Coronary artery (tissue), 2 donors: ENCODE results near the gene ALX4.

ENCODE experiments used
- DNase-seq: peaks from one replicate; pipeline ENCODE4 v3.0.0-alpha.2; 2017; ENCODE audit warnings: low spot score
- H3K27ac ChIP-seq, 2 donors: fragments of 200-600 bp; sonication (generic); one replicate each; pipeline ENCODE4 v1.5.1; 2016 to 2019
- H3K4me3 ChIP-seq: fragments of 200-600 bp; sonication (generic); 2 replicates; pipeline ENCODE4 v1.5.1; 2016; ENCODE audit warnings: mild to moderate bottlenecking, moderate library complexity
- TF ChIP-seq, protein P1 (sequence below): fragments of 200-600 bp; sonication (generic); IDR thresholded peaks from one replicate; pipeline ENCODE4 v1.5.1; 2019; ENCODE audit warnings: antibody characterized with exemption

The ALX4 gene

DNA sequence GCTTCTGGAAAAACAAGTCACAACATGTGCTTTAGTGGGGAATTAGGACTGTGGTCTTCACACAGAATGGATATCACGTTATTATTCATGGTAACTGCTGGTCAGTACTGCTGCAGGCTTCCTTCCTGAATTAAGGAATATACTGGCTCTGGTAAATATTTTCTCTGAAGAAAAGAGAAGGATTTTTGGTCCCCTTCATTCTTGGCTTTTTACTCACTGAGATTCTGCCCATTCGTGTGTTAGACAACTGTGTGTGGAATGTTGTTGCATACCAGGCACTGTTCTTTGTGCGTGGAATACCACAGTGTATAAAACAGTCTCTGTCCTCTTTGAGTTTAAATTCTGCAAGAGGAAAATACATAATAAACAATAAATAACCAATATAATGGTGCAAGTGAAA lies 80.3 kb downstream of the ALX4 start:
- Histone ChIP-seq H3K4me3 (no peak overlapping the region), H3K27ac (no peak overlapping the region)
- TF ChIP-seq, protein P1, sequence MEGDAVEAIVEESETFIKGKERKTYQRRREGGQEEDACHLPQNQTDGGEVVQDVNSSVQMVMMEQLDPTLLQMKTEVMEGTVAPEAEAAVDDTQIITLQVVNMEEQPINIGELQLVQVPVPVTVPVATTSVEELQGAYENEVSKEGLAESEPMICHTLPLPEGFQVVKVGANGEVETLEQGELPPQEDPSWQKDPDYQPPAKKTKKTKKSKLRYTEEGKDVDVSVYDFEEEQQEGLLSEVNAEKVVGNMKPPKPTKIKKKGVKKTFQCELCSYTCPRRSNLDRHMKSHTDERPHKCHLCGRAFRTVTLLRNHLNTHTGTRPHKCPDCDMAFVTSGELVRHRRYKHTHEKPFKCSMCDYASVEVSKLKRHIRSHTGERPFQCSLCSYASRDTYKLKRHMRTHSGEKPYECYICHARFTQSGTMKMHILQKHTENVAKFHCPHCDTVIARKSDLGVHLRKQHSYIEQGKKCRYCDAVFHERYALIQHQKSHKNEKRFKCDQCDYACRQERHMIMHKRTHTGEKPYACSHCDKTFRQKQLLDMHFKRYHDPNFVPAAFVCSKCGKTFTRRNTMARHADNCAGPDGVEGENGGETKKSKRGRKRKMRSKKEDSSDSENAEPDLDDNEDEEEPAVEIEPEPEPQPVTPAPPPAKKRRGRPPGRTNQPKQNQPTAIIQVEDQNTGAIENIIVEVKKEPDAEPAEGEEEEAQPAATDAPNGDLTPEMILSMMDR: no peak
- no peak for DNase-seq

DNA sequence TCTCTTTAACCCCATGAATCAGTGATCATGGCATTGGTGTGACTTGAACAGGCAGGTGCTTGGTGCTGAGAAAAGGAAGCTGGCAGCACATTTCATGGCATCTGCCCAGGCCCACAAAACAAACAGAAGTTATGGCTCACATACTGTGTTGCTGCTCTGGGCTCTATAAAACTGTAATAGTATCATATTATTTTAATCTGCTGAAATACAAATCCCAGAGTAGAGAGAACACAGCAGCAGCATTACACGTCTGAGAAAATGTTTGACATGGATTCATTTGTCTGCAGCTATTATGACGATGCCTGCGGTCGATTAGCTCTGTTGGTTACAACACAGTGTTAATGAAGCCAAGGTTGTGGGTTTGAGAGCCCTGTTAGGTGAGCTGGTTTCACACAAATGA lies 80.8 kb downstream of the ALX4 start:
- TF ChIP-seq, protein P1: no peak
- DNase-seq: no peak
- Histone ChIP-seq H3K27ac (no peak overlapping the region), H3K4me3 (no peak overlapping the region)

DNA sequence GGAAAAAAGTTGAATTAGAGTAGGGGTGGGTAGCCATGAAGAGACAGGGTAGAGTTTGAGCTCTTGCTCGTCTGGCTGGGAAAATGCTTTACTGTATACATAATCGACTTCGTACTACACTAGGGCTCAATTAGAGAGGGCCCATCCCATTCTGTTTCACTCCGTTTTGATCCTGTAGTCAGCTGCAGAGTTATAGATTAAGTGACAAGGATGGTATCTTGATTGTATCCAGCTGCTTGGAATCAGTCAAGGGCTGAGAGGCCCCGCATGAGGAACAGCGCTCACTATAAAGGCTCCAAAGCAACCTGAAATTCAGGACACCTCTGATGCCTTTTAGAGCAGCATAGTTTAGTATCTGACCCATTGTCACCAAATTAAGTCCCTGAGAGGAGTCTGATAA lies 81.6 kb downstream of the ALX4 start:
- TF ChIP-seq, protein P1: no peak
- H3K27ac ChIP-seq: no peak overlapping the region
- no peak overlapping the region for H3K4me3 ChIP-seq
- DNase-seq: no peak

DNA sequence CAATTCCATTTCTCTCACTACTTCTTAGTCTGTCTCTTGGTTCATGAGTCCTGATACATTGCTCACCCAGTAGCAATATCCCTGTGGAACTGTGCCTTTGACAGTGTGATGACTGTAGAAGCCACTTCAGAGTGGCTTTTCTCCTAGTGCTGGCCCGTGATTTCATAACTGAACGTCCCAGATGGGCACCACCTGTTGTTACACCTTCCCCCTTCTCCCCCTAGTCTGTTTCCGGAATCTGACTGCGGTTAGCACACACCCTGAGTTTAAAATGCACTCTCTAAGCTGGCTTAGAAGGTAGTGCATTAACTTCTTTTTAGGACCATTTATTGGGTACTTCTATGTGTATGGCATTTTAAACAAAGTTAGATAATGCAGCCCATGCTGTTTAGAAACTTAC lies 83.0 kb downstream of the ALX4 start:
- Histone ChIP-seq H3K27ac (no peak overlapping the region), H3K4me3 (no peak overlapping the region)
- no peak for DNase-seq
- TF ChIP-seq, protein P1: no peak

DNA sequence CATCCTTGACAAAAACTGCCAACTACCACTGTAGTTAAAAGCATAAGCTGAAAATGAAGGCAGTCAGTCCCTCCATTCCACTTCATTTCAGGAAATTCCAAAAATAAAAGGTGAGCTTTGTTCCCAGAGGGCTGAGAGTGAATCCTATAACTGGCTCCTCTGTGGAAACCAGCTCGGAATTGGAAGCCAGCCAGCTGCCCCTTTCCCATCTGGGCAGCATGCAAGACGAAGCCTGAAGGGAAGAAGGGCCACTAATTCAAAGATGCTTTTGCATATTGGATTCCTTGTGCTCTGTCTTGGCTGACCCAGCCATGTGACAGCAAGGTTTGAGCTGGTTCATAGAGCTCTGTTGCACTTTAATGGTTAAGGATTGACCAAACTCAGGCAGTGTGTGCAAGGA lies 83.4 kb downstream of the ALX4 start:
- H3K4me3 ChIP-seq: no peak overlapping the region
- TF ChIP-seq, protein P1: no peak
- no peak for DNase-seq
- H3K27ac ChIP-seq: no peak overlapping the region

DNA sequence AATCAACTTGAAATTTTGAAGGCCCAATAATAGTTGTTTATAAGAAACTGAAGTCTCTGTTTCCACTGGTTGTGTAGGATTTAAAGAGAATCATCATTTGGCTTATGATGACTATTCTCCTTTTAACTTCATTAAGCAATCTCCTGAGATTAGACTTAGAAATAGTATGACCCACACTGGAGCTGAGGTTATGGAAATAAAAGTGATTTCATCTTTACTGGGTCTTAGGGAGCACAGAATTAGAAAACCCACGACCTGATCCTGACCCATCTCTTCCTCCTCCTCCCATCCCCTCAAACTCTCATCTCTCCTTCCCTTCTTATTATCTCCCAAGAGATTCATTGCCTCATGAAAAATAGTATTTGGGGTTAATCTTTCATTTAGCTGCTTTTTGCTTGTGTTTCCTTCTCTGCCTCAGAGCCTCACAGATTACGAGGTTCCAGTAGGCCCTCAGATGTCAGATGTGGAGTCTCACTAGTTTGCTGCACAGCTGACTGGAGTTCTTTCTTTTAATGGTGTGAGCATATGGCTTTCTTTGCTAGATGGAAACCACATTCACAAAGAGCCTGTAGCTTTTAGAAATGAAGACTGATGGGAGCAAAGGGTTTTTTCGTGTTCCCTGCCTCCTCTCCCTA lies 85.0 kb downstream of the ALX4 start:
- TF ChIP-seq, protein P1: no peak
- DNase-seq: no peak
- no peak overlapping the region for H3K27ac ChIP-seq
- H3K4me3 ChIP-seq: no peak overlapping the region

DNA sequence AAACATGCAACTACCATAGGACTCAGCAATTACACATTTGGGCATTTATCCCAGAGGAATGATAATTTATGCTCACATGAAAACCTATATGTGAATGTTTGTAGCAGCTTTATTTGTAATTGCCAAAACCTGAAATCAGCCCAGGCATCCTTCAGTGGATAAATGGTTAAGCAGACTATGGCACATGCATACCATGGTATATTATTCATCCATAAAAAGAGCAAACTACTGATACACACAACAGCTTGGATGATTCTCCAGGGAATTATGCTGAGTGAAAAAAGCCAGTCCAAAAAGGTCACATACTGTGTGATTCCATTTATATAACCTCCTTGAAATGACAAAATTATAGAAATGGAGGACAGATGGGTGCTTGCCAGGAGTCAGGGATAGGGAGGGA lies 86.7 kb downstream of the ALX4 start:
- no peak overlapping the region for H3K4me3 ChIP-seq
- DNase-seq: no peak
- TF ChIP-seq, protein P1: no peak
- no peak overlapping the region for H3K27ac ChIP-seq
